HG03066 (cell line): Measurements from ENCODE around the gene CD28.
"Not testable (repeated sequence)": the region's sequence is repeated elsewhere in the genome, so short reads cannot be mapped to it uniquely, and the experiment has no call there.

Experiments
- ATAC-seq: cut with Tn5 transposase; IDR thresholded peaks from one replicate; pipeline ENCODE4 v1.9.1; 2021; ENCODE audit warnings: low read depth; ENCODE audit not compliant: unreplicated experiment

CD28 gene

GRCh38 chr2:203781151-203781550 is 74.7 kb downstream of the CD28 start:
- ATAC-seq: no peak

- ATAC-seq: no peak
Observed at GRCh38 chr2:203782262-203782976, 76.0 kb downstream of the CD28 start.

DNA sequence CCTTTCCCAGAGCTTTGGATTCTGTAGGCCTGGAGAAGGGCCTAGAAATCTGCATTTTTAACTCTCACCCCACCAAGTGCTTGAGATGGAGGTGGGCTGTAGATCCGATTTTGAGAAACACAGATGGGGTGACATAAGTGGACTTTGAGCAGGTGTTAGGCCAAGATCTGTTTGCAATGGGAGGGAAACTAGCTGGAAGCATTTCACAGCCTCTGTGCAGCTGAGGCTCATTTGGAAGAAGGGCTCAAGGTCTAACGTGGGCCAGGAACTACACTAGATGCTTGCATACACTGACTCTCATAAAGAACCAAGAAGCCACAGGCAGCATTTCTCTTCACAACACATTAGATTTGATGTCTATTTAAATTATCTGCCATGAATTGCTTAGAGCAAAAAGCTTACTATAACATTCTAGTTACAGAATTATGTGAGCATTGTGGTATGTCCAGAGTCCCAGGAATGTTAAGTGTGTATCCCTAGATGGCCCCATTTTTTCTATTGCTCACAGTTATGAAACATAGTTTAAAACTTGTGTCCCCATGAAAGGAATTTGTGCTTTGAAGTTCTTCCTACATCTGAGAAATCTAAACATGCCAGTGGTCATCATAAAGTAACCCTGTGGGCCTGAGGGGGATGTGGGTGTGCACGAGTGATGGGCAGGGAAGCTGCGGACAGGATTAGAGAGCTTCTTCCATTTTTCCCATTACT is 77.2 kb downstream of the CD28 start:
- ATAC-seq: no peak

DNA sequence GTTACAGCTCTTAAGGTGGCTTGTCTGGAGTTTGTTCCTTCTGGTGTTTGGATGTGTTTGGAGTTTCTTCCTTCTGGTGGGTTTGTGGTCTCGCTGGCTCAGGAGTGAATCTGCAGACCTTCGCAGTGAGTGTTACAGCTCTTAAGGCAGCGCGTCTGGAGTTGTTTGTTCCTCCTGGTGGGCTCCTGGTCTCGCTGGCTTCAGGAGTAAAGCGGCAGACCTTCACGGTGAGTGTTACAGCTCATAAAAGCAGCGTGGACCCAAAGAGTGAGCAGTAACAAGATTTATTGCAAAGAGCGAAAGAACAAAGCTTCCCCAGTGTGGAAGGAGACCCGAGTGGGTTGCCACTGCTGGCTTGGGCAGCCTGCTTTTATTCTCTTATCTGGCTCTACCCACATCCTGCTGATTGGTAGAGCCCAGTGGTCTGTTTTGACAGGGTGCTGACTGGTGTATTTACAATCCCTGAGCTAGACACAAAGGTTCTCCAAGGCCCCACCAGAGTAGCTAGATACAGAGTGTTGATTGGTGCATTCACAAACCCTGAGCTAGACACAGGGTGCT is 78.4 kb downstream of the CD28 start:
- not testable (repeated sequence) for ATAC-seq

DNA sequence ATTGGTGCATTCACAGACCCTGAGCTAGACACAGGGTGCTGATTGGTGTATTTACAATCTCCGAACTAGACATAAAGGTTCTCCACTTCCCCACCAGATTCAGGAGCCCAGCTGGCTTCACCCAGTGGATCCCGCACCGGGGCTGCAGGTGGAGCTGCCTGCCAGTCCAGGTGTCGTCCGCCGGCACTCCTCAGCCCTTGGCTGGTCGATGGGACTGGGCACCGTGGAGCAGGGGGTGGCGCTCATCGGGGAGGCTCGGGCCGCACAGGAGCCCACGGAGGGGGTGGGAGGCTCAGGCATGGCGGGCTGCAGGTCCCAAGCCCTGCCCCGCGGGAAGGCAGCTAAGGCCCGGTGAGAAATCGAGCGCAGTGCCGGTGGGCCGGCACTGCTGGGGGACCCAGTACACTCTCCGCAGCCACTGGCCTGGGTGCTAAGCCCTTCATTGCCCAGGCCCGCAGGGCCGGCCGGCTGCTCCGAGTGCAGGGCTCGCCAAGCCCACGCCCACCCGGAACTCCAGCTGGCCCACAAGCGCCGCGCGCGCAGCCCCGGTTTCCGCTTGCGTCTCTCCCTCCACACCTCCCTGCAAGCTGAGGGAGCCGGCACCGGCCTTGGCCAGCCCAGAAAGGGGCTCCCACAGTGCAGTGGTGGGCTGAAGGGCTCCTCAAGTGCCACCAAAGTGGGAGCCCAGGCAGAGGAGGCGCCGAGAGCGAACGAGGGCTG is 79.1 kb downstream of the CD28 start:
- not testable (repeated sequence) for ATAC-seq

DNA sequence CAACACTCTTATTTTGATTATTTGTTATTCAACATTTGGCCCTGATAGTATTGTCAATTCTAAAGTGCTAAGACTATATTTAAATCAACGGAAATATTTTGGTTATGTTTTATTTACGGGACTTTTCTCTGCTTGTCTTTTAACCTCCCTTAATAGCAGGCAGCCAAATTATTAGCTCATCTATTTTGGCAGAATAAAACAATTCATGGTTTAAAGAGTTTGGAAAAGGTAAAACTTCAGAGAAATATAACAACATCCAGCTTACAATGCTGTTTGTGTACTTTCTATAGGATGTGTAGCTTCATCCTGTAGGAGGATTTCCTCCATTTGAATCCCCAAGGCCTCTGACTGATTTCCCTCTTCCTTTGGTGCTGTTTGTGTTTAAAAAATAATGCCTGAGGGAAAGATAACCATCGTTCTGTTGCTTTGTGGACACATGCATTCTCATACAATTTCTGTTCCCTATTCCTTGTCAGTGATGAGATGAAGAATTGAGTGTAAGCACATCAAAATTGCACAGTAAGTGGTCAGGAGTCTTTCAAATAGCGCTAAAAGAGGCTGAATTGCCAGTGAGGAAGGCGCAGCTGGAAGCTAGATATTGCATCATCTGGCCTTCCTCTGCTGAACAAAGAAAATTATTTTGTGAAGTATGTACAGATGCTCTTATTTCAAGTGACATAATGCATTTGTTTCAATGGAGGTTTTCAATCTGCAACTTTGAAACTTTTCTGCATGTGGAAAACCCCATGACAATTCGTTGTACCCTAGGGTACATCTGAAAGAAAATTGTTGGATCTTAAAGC is 80.3 kb downstream of the CD28 start:
- ATAC-seq: no peak

- ATAC-seq: no peak
Observed at GRCh38 chr2:203787979-203788378, 81.5 kb downstream of the CD28 start.
